Astrocyte of the cerebellum (primary cell): ENCODE results near the gene LTB4R.

Experiments used
- DNase-seq: peaks from one replicate; pipeline ENCODE4 v3.0.0-alpha.2; 2011; ENCODE audit warnings: low read depth
- H3K4me3 ChIP-seq: 2 replicates; pipeline ENCODE4 v1.5.1; 2011; ENCODE audit warnings: mild to moderate bottlenecking, low read depth, low read length, moderate library complexity
- CTCF ChIP-seq: IDR thresholded peaks from 2 replicates; pipeline ENCODE4 v1.5.1; 2012; ENCODE audit warnings: low read length, low read depth, moderate library complexity, mild to moderate bottlenecking; ENCODE audit errors: missing control alignments
- in situ Hi-C: cut with HindIII; loops from 2 replicates; pipeline ENCODE4 v1.10.0; 2017; ENCODE audit warnings: low sequenced_read_pairs

The LTB4R gene

GRCh38 chr14:24291446-24292117 is 19.7 kb upstream of the LTB4R start:
- no peak for TF ChIP-seq CTCF
- H3K4me3 ChIP-seq: no peak overlapping the region
- DNase-seq: no peak
- in situ Hi-C loops: no loop called here

GRCh38 chr14:24292118-24292807 is 19.0 kb upstream of the LTB4R start:
- no peak overlapping the region for H3K4me3 ChIP-seq
- in situ Hi-C loops: no loop called here
- DNase-seq: no peak
- no peak for TF ChIP-seq CTCF

- in situ Hi-C loops: no loop called here
- no peak overlapping the region for H3K4me3 ChIP-seq
- DNase-seq: no peak
- TF ChIP-seq CTCF: no peak
These were observed 17.8 kb upstream of the LTB4R start for GRCh38 chr14:24293525-24293924.

GRCh38 chr14:24296341-24297157 is 14.8 kb upstream of the LTB4R start:
- peak; percentile 88 for TF ChIP-seq CTCF
- no peak overlapping the region for H3K4me3 ChIP-seq
- in situ Hi-C loops: no loop called here
- DNase-seq: peak; percentile 84

GRCh38 chr14:24297190-24297964 is 13.9 kb upstream of the LTB4R start:
- TF ChIP-seq CTCF: peak; percentile 60
- no peak for DNase-seq
- H3K4me3 ChIP-seq: no peak overlapping the region
- in situ Hi-C loops: no loop called here

GRCh38 chr14:24298892-24299254 is 12.4 kb upstream of the LTB4R start:
- in situ Hi-C loops: no loop called here
- peak overlapping the region; percentile 98 for H3K4me3 ChIP-seq
- DNase-seq: no peak
- no peak for TF ChIP-seq CTCF
